ENCODE results near the gene DDX56. TPM values are rescaled to one million over a fixed set of nuclear protein-coding genes. Genes with fewer than 3 reads are reported as not detected.

DDX56 gene
- total and polyA plus RNA-seq, 9 of the 15 experiments (the other 6 are each of a cell fraction or from before 2014, with no cell fraction given), result 33.0 to 145 (median 102) TPM

GRCh38 chr7:44534501-44534900, 39.2 kb downstream of the DDX56 start:
- H3K27me3 ChIP-seq (ENCODE audit: control insufficient read depth in 2 of 2, insufficient read depth in 2 of 2, low read length in 2 of 2), result no peaks in the 10 kb centered on the region
- no peak overlapping the region for H3K27ac ChIP-seq (ENCODE audit: extremely low read depth, low read depth, low read length)
- H3K9me1 ChIP-seq (ENCODE audit: control insufficient read depth, insufficient read depth, low read length), result no peaks in the 10 kb centered on the region
- no peak overlapping the region for H2AFZ ChIP-seq (ENCODE audit: low read depth, low read length)
- peak; percentile 93 for ATAC-seq
- no peaks in the 10 kb centered on the region for H3K79me2 ChIP-seq (ENCODE audit: control insufficient read depth, insufficient read depth, low read length)
- H3K9me3 ChIP-seq (replicated peaks; ENCODE audit: control insufficient read depth, insufficient read depth, low read depth, low read length), result no peaks in the 10 kb centered on the region
- in situ Hi-C loops (cut with MboI), result no loop called here
- intact Hi-C loops (cut with micrococcal nuclease), result no loop called here
- no peak overlapping the region for H3K9ac ChIP-seq (ENCODE audit: insufficient read depth in 1 of 2, low read depth in 2 of 2, low read length in 2 of 2)
- peaks cover 0 to 43% of the 10 kb centered on the region in 2 experiments; a peak in 2 of 5 replicates for H3K4me1 ChIP-seq (replicated peaks in 1 of 2; ENCODE audit: control insufficient read depth in 2 of 2, insufficient read depth in 2 of 2, low read length in 2 of 2)
- DNase-seq (ENCODE audit: extremely low read depth in 1 of 4, low spot score in 3 of 4), result peak; percentile 80 to 89 (median 87)
- no TSS peak for BruUV-seq (replicated peaks)
- 14% methylated on average over 7 of the region's 7 CpGs for WGBS (ENCODE audit: insufficient coverage, low coverage, missing lambda C conversion rate)
- peak; percentile 82 for FAIRE-seq
- H4K20me1 ChIP-seq (replicated peaks; ENCODE audit: control insufficient read depth, insufficient read depth, low read length), result no peaks in the 10 kb centered on the region
- H3K4me3 ChIP-seq, result no peak overlapping the region
- ChIA-PET CTCF (ENCODE audit: low intra/inter-chr PET ratio) (no interaction called here), POLR2A (interaction anchor here (0.6 to 0.9 kb wide), 3 partner anchors 12 to 36 kb away, joined by 3 to 5 read pairs (median 3); no protein-coding TSS in a partner anchor)
- no peaks in the 10 kb centered on the region for H3K36me3 ChIP-seq (ENCODE audit: control insufficient read depth, insufficient read depth, low read length)
- no peak overlapping the region for H3K4me2 ChIP-seq (ENCODE audit: insufficient read depth, low read length)
- TF ChIP-seq ZBTB17 (CRISPR knock-in tag; IDR thresholded peaks at IDR 0.05) (no peak), NFIX (CRISPR knock-in tag; IDR thresholded peaks at IDR 0.05; ENCODE audit: low read depth) (no peak), CREM (IDR thresholded peaks at IDR 0.05; ENCODE audit: low read depth) (no peak), ZNF445 (CRISPR knock-in tag; IDR thresholded peaks at IDR 0.05; ENCODE audit: low read depth) (no peak), MAFF (IDR thresholded peaks at IDR 0.05; ENCODE audit: low read length) (no peak), AFF1 (IDR thresholded peaks at IDR 0.05; ENCODE audit: low read depth in 1 of 2, partially characterized antibody in 2 of 2) (no peak), CHAMP1 (IDR thresholded peaks at IDR 0.05) (no peak), RBM39 (optimal IDR thresholded peaks at IDR 0.05; ENCODE audit: low read depth, low read length) (no peak), HINFP (tag; conservative IDR thresholded peaks at IDR 0.05; ENCODE audit: low read depth) (no peak), LEF1 (IDR thresholded peaks at IDR 0.05) (no peak), ZNF830 (CRISPR knock-in tag; IDR thresholded peaks at IDR 0.05) (no peak), SLC30A9 (CRISPR knock-in tag; IDR thresholded peaks at IDR 0.05) (no peak)
- TF ChIP-seq, protein P1, sequence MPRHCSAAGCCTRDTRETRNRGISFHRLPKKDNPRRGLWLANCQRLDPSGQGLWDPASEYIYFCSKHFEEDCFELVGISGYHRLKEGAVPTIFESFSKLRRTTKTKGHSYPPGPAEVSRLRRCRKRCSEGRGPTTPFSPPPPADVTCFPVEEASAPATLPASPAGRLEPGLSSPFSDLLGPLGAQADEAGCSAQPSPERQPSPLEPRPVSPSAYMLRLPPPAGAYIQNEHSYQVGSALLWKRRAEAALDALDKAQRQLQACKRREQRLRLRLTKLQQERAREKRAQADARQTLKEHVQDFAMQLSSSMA (CRISPR knock-in tag; IDR thresholded peaks at IDR 0.05), result no peak
- TF ChIP-seq, protein P2, sequence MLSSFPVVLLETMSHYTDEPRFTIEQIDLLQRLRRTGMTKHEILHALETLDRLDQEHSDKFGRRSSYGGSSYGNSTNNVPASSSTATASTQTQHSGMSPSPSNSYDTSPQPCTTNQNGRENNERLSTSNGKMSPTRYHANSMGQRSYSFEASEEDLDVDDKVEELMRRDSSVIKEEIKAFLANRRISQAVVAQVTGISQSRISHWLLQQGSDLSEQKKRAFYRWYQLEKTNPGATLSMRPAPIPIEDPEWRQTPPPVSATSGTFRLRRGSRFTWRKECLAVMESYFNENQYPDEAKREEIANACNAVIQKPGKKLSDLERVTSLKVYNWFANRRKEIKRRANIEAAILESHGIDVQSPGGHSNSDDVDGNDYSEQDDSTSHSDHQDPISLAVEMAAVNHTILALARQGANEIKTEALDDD (IDR thresholded peaks at IDR 0.05), result no peak
